Subcutaneous adipose tissue (tissue), 4 donors: ENCODE data around the gene TOM1. TPM values are rescaled to one million over a fixed set of nuclear protein-coding genes. Genes with fewer than 3 reads are reported as not detected.

ENCODE experiments used
- total RNA-seq, 4 donors: library from RNA; depleted of rRNA; stranded (reverse); fragments of >200 nt; gene quantifications; one replicate each; pipeline ENCODE4 v1.1.0, GENCODE V29; 2016
- TF ChIP-seq, protein P1 (sequence below): fragments of 450-650 bp; IDR thresholded peaks from one replicate; pipeline ENCODE4 v1.5.1; 2016; ENCODE audit warnings: low read depth, mild to moderate bottlenecking, control low read depth, antibody characterized with exemption, moderate library complexity

TOM1 gene
- total RNA-seq, 4 donors from 2014 or later = 54.5 to 94.4 (median 76.9) TPM

DNA sequence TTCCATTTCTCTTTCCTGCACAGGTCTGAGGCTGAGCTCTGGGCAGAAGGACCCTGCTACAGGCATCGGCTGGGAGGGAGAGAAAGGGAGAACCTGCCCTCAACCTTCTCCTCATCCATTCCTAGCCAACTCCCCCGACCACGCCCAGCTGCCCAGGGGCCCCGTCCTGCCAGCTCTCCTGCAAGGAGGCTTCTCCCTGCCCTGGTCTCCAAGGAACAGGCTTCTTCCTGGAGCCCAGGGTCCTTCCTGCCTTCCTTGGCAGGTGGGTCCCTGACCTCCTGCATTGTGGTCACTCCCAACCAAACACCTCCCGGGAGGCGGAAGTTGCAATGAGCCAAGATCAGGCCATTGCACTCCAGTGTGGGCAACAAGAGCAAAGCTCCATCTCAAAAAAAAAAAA, 68.7 kb downstream of the TOM1 start:
- TF ChIP-seq, protein P1, sequence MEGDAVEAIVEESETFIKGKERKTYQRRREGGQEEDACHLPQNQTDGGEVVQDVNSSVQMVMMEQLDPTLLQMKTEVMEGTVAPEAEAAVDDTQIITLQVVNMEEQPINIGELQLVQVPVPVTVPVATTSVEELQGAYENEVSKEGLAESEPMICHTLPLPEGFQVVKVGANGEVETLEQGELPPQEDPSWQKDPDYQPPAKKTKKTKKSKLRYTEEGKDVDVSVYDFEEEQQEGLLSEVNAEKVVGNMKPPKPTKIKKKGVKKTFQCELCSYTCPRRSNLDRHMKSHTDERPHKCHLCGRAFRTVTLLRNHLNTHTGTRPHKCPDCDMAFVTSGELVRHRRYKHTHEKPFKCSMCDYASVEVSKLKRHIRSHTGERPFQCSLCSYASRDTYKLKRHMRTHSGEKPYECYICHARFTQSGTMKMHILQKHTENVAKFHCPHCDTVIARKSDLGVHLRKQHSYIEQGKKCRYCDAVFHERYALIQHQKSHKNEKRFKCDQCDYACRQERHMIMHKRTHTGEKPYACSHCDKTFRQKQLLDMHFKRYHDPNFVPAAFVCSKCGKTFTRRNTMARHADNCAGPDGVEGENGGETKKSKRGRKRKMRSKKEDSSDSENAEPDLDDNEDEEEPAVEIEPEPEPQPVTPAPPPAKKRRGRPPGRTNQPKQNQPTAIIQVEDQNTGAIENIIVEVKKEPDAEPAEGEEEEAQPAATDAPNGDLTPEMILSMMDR = no peak

- TF ChIP-seq, protein P1 = no peak
Observed at GRCh38 chr22:35369996-35370395, 70.3 kb downstream of the TOM1 start.

- TF ChIP-seq, protein P1 = no peak
Observed at GRCh38 chr22:35373781-35374180, 74.1 kb downstream of the TOM1 start.

GRCh38 chr22:35375031-35375430, 75.3 kb downstream of the TOM1 start:
- TF ChIP-seq, protein P1 = no peak

GRCh38 chr22:35375526-35375925, 75.8 kb downstream of the TOM1 start:
- TF ChIP-seq, protein P1 = no peak

GRCh38 chr22:35376728-35377472, 77.2 kb downstream of the TOM1 start:
- TF ChIP-seq, protein P1 = no peak

DNA sequence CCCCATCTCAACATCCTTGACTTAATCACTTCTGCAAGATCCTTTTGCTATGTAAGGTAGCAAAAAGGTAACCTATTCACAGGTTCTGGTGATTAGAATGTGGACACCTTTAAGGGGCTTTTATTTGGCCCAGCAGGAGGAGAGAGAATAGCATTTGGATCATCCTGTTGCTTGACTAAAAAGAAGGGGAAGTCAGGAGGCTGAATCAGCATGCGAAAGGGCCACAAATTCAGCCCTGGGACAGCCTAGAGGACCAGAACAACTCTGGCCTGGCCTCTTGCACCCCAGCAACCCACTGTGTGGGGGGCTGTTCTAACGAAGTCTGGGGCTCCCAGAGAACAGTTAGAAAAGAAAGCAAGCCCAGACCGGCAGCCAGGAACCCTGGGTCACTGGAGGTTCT, 78.0 kb downstream of the TOM1 start:
- TF ChIP-seq, protein P1 = no peak
